Measurements from ENCODE around the gene SPATA20.

DNA sequence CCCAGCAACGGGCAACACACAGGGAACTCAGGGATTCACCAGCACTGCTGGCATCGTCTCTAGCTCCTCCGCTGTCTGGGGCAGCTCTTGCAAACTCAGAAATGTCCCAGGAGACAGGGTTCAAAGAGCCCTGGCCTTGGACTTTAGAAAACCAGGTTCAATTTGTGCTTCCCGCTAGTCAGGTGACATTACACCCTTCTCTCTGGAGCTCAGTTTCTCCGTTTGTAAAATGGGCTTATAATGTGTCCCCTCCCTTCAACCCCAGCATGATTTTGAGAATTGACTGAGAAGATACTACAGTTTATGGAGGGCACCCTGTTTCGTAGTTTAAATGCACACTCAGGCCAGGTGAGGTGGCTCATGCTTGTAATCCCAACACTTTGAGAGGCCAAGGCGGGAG lies 40.7 kb upstream of the SPATA20 start:
- TF ChIP-seq, protein P1, sequence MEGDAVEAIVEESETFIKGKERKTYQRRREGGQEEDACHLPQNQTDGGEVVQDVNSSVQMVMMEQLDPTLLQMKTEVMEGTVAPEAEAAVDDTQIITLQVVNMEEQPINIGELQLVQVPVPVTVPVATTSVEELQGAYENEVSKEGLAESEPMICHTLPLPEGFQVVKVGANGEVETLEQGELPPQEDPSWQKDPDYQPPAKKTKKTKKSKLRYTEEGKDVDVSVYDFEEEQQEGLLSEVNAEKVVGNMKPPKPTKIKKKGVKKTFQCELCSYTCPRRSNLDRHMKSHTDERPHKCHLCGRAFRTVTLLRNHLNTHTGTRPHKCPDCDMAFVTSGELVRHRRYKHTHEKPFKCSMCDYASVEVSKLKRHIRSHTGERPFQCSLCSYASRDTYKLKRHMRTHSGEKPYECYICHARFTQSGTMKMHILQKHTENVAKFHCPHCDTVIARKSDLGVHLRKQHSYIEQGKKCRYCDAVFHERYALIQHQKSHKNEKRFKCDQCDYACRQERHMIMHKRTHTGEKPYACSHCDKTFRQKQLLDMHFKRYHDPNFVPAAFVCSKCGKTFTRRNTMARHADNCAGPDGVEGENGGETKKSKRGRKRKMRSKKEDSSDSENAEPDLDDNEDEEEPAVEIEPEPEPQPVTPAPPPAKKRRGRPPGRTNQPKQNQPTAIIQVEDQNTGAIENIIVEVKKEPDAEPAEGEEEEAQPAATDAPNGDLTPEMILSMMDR (conservative IDR thresholded peaks at IDR 0.05), result no peak
- no peak for TF ChIP-seq ZFX (IDR thresholded peaks at IDR 0.05)
